GM19467 (cell line): ENCODE data around the gene CDC42BPG.

Source experiments
- ATAC-seq: cut with Tn5 transposase; IDR thresholded peaks from one replicate; pipeline ENCODE4 v1.9.1; 2021; ENCODE audit warnings: mild to moderate bottlenecking, moderate library complexity; ENCODE audit not compliant: unreplicated experiment

The CDC42BPG gene

DNA sequence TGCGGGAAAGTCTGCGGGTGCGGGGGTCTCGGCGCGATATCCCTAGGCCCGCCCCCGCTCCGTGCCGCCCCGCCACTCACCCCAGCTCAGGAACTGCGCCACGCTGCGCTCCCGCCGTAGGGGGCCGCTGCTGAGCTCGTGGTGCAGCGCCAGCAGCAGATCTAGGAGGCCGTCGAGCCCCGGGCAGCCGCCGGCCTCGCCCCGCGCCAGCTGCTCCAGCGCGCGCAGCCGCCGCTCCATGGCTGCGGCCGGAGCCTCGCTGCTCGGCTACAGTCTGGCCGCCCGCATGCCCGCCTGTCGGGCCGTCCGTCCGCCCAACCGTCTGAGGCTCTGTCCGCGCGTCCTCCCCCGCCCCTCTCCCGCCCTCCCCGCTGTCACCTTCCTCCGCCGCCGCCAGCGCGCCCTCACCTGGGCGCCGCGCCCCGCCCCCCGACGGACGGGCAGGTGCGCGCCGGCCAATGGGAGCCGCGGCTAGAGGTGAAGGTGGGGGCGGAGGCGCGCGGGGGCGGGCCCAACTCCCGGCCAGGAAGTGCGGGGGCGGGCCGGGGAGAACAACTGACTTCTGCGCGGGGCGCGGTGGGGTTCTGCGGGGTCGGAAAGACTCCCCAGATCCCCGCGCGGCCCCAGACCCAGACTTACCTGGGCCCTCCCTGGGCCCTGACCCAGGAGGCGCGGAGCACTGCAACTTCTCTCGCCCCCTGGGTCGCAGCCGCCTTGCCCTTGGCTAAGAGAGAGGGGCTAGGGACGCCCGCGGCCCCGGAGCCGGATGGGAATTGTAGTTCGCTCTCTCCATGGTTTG is at the start of gene CDC42BPG:
Gene CDC42BPG, minus strand, starts transcription at position 324 of the 799 bp plus-strand sequence. Its CDS starts 84 bp downstream, at position 240.
- no peak for ATAC-seq

- ATAC-seq: no peak
Measured at GRCh38 chr11:64893194-64894069, 49.0 kb upstream of the CDC42BPG start.

DNA sequence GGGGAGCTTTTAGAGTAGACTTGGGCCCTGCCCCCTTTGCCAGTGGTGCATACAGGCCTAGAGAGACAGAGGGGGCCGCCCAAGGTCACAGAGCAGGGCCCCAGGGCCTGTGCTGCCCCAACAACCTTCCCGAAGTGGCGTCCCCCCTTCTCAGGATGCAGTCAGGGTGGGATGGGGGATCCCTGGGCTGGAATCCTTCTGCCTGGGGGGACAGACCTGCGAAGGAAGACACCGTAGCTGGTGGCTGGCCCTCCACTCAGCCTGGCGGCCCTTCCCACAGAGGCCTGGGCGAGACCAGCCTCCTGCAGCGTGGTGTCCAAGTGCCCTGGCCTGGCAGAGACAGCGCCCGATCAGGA is 48.4 kb upstream of the CDC42BPG start:
- no peak for ATAC-seq

- ATAC-seq: no peak
Measured at GRCh38 chr11:64892411-64892831, 48.0 kb upstream of the CDC42BPG start.

- ATAC-seq: no peak
Measured at GRCh38 chr11:64891880-64892279, 47.4 kb upstream of the CDC42BPG start.

DNA sequence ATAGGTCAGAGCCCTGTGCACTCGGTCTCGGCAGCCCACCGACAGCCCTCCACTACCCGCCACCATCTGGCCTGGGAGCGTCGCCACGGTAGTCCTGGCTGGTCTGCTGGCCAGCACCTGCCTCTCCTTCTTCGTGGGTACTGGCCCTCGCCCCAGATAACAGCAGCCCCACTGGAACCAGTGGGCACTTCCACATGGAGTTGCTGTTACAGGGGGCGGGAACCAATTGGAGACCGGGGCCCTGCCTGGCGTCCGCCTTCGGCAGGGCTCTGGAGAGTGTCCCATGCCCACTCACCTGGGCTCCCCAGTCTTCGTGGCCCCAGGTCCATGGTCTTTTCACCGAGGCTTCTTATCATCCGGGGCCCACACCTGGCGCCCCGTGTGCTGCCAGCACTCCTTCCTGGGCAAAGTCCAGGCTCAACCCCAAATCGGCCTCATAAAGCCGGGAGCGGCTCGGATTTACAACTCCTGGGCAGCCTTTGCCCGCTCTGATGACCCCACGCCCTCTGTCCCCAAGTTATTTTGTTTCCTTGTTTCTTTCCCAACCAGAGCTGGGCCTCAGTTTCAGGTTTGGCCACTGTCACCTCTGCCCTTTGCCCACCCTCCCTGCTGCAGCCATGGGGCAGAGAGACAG is 46.9 kb upstream of the CDC42BPG start:
- ATAC-seq: no peak

- ATAC-seq: no peak
Measured at GRCh38 chr11:64890522-64890939, 46.1 kb upstream of the CDC42BPG start.

GRCh38 chr11:64888729-64889511 is 44.5 kb upstream of the CDC42BPG start:
- ATAC-seq: no peak

DNA sequence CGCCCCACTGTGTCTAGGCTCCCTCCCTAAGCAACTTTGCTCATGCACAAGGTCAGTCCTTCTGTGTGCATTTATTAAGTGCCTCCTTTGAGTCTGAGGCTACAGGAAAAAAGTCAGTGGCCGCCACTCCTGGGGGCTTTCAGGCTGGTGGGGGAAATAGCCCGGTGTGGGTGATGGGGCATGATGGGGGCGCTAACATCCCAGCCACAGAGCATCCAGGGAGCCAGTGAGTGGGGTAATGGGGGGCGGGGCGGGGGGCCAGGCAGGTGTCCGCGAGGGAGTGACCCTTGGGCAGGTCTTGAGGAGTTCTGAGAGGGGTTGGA is 43.9 kb upstream of the CDC42BPG start:
- ATAC-seq: no peak

DNA sequence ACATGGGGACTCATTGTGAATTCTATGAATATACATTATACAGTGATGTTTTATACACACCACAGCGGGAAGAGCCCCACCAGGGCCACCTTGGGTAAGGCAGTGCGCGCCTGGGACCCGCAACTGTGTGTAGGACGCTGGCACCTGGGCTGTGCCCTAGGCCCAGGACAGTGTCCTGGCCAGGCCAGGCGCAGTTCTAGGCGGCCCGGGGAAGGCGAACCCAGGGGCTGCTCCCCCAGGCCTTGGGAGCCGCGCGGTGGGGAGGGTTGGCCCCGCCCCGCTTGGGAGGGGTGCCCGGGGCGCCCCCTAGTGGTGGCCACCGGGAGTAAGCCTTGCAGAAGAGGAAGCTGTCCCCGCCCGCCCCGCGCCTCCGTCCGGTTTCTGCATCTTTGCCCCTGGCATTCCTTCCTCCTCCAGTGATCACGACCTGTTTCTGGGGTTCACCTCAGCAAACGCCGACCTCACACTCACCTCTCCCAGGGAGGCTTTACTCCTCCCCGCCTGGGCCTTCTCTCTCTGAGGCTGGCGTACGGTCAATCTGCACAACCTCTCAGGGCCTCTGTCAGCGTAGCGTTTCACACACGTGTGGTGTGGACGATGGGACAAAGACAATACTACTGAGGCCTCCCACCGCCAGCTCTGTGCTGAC is 43.4 kb upstream of the CDC42BPG start:
- ATAC-seq: no peak

DNA sequence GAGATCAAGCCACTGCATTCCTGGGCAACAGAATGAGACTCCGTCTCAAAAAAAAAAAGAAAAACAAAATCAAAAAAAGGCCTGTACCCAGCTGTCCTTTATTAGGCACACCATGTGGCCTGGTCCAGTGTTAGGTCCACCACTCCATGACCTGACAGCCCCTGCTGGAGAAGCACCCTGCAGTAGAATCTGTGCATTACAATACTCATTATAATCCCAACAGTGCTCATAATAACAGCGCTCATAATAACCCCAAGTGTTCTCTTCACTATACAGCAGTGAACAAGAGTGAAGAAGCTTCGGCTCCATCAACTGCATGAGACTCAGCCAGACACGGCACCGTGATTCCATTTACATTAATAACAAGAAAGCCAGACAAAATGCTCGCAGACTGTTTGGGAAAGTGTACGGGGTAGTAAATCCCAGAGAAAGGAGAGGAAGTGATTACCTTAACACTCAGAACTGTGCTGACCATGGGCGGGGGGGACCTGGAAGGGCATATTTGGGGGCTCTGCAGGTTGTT is 42.8 kb upstream of the CDC42BPG start:
- no peak for ATAC-seq

GRCh38 chr11:64885367-64886286 is 41.2 kb upstream of the CDC42BPG start:
- no peak for ATAC-seq

DNA sequence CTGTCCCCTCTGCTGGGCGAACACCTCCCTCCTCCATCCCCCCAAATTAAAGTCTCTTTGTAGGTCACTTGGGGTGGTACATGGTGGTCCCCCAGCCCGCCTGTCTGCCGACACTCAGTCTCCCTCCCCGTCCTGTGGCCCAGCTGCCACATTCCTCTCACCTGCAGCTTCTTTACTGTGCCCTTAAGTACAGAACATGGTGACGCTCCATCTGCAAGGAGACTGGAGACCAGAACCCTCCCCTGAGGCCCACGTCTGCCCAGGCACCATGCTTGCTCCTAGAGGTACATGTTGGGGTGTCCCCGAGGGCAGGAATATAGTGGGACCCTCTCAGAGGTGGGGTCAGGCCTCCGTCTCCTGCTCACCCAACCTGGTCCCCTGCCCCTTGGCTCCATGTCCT is 39.6 kb upstream of the CDC42BPG start:
- no peak for ATAC-seq

DNA sequence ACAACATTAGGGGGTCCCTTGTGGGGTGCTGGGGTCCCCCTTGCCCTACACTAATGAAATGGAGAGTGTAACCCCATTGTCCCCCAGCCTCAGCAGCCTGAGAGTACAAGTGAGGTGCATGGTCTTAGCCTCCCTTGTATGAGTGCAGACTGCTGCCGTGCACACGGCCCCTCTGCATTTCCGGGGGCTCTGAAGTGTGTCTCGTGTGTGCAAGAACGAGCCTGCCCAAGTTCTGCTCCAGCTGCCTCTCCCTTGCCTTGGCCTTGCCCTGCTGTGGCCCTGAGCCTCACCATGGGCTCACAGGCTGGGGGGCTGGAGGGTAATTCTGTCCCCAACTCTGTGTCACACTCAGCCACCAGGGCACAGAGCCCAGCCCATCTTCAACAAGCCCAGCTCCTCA is 39.1 kb upstream of the CDC42BPG start:
- ATAC-seq: no peak

- no peak for ATAC-seq
Measured at GRCh38 chr11:64882243-64882642, 37.8 kb upstream of the CDC42BPG start.

GRCh38 chr11:64881476-64881875 is 37.0 kb upstream of the CDC42BPG start:
- ATAC-seq: no peak

DNA sequence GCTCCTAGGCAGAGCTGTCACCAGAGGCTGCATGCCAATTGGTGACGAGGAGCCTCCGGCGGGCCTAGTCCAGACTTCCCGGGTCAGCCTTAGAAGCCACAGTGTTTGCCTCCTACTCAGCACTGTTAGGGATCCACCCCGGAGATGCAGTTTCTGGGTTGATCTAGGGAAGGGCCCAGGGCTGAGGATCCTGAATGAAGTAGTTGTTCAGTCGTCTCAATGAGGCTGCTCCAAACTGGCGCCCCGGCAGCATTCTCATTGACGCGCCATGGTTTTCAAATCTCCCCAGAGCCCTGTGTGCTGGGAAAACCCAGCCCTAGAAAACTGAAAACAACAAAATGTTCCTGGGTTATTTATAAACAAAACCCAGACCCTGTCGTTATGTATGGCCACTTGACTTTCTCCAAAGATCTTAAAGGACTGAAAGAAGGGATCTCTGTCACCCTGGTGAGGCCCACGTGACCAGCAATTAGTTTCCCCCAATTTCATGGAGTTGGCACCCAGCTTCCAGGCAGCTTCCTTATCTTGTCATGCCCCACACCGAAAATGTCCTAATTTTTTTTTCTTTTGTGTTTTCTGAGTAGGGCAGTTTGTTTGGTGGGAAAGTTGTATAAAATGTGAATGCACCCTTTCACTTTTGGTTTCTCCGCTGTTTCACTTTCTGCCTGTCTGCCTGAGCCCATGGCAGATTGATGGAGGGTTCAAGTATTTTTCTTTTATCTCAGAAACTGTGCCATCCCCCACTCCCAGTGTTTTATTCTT is 36.0 kb upstream of the CDC42BPG start:
- no peak for ATAC-seq

DNA sequence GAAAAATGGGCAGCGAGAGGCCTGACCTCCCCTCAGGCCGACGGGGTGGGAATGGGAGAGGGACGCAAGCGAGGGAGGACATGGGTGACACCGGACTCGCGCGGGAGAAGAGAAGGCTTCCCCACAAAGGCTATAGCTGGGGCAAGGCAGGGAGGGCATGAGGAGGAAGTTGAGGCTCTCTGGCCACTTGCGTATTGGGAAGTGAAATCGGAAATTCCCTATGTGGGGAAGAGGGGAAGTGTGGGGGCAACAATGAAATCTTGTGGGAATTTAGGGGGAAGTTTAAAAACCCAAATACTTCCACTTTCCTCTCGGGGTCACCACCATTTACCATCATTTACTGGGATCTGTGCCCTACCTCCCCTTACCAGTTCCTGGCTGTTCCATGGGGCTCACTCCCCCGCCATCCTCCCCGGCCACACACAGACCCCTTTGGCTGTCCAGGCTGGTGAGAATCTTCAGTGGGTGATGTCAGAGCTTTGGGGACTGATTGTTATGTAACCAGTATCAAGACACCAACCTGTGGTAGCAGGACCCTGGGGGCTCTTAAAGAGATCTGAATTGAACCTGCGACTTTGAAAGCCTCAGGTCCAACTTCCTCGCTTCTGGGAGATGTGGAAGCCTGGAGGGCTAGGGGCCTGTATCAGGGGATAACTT is 34.9 kb upstream of the CDC42BPG start:
- no peak for ATAC-seq
